GM18873 (cell line): ENCODE measurements around the gene MMUT.
A peak's percentile ranks its signal among the peaks of the same experiment; 100 is the strongest.
"Not testable (repeated sequence)": the region's sequence is repeated elsewhere in the genome, so short reads cannot be mapped to it uniquely, and the experiment has no call there.

Experiments
- ATAC-seq: cut with Tn5 transposase; IDR thresholded peaks from one replicate; pipeline ENCODE4 v1.9.1; 2021; ENCODE audit warnings: mild to moderate bottlenecking, moderate library complexity, moderate number of reproducible peaks; ENCODE audit not compliant: unreplicated experiment, low FRiP score

The MMUT gene

GRCh38 chr6:49430187-49430586 lies 32.9 kb downstream of the MMUT start:
- ATAC-seq, result no peak

GRCh38 chr6:49423817-49424216 lies 39.2 kb downstream of the MMUT start:
- ATAC-seq, result no peak

- ATAC-seq, result no peak
Measured at GRCh38 chr6:49416195-49416594, 46.9 kb downstream of the MMUT start.

GRCh38 chr6:49415358-49415757 lies 47.7 kb downstream of the MMUT start:
- no peak for ATAC-seq

- ATAC-seq, result no peak
Measured at GRCh38 chr6:49410564-49410963, 52.5 kb downstream of the MMUT start.

GRCh38 chr6:49409951-49410542 lies 53.0 kb downstream of the MMUT start:
- peak; percentile 74 for ATAC-seq

- ATAC-seq, result no peak
Measured at GRCh38 chr6:49406250-49406970, 56.6 kb downstream of the MMUT start.

GRCh38 chr6:49401063-49401462 lies 62.0 kb downstream of the MMUT start:
- no peak for ATAC-seq

- not testable (repeated sequence) for ATAC-seq
Measured at GRCh38 chr6:49386667-49387508, 76.2 kb downstream of the MMUT start.

GRCh38 chr6:49384904-49385303 lies 78.1 kb downstream of the MMUT start:
- no peak for ATAC-seq
